Heart left ventricle (tissue), 16 donors: ENCODE data around the gene UMODL1. TPM values are rescaled to one million over a fixed set of nuclear protein-coding genes. Genes with fewer than 3 reads are reported as not detected.

Experiments
- ATAC-seq, 4 donors: fragments of 200-7000 bp; cut with Tn5 transposase; one replicate each; pipeline ENCODE4 v1.9.1; 2020 to 2022; ENCODE audit warnings: moderate library complexity in 4 of 4, mild to moderate bottlenecking in 3 of 4, moderate number of reproducible peaks in 1 of 4
- DNase-seq, 5 donors: peaks; one replicate each; pipeline ENCODE4 v3.0.0-alpha.2; 2020
- H3K27ac ChIP-seq, 12 donors: fragments of 200-600 bp; sonication (generic) in 4 of 12; one replicate each; pipeline versions ENCODE4 v1.5.0 to v1.8.0; 2016 to 2022; ENCODE audit warnings: mild to moderate bottlenecking in 2 of 12
- H3K27me3 ChIP-seq, 9 donors: fragments of 200-600 bp; sonication (generic) in 2 of 9; one replicate each; pipeline versions ENCODE4 v1.5.1 to v1.8.0; 2016 to 2022; ENCODE audit warnings: mild to moderate bottlenecking in 3 of 9
- H3K36me3 ChIP-seq, 9 donors: fragments of 200-600 bp; sonication (generic) in 2 of 9; one replicate each; pipeline versions ENCODE4 v1.5.0 to v1.8.0; 2018 to 2022; ENCODE audit warnings: mild to moderate bottlenecking in 2 of 9
- H3K4me1 ChIP-seq, 12 donors: fragments of 200-600 bp; sonication (generic) in 4 of 12; one replicate each; pipeline versions ENCODE4 v1.5.0 to v1.8.0; 2016 to 2022; ENCODE audit warnings: mild to moderate bottlenecking in 3 of 12
- H3K4me3 ChIP-seq, 12 donors: fragments of 200-600 bp; sonication (generic) in 4 of 12; one replicate each; pipeline versions ENCODE4 v1.5.0 to v1.8.0; 2017 to 2022; ENCODE audit warnings: mild to moderate bottlenecking in 9 of 12, moderate library complexity in 4 of 12
- H3K9me3 ChIP-seq, 12 donors: fragments of 200-600 bp; sonication (generic) in 4 of 12; one replicate each; pipeline versions ENCODE4 v1.5.0 to v1.8.0; 2016 to 2022; ENCODE audit warnings: mild to moderate bottlenecking in 1 of 12
- CTCF ChIP-seq, 12 donors: fragments of 200-600 bp; sonication (generic) in 4 of 12; IDR thresholded peaks; one replicate each; pipeline versions ENCODE4 v1.5.0 to v1.8.0; 2018 to 2022; ENCODE audit warnings: antibody characterized with exemption in 12 of 12, mild to moderate bottlenecking in 5 of 12
- POLR2A ChIP-seq, 2 donors: fragments of 450-650 bp; IDR thresholded peaks; one replicate each; pipeline ENCODE4 v1.6.1; 2017; ENCODE audit warnings: antibody characterized with exemption in 2 of 2, mild to moderate bottlenecking in 2 of 2, moderate library complexity in 2 of 2
- WGBS, 4 donors: extraction: QIAGEN DNeasy Blood & Tissue Kit in 2 of 4; methylation state at CpG; one replicate each; pipeline versions ENCODE4 v1.1.5 to v1.1.7; 2013 to 2018; 5-methylcytosine and 5-hydroxymethylcytosine counted together
- intact Hi-C, 10 donors: fragments of 100-400 bp; cut with DNase I; formaldehyde crosslinking; loops; one replicate each; pipeline versions ENCODE4 v1.11.1 to v1.14.2; 2022
- polyA plus RNA-seq, 2 donors: library from polyadenylated mRNA; stranded (reverse); fragments of 200-250 nt; gene quantifications; one replicate each; pipeline ENCODE4 v1.2.3, GENCODE V29; 2013
- total RNA-seq, 9 donors: library from RNA; depleted of rRNA in 2 of 9; stranded (reverse); fragments of >200 nt in 2 of 9; fragmentation: NEBNext Ultra II Directional in 3 of 9; extraction: Animal tissue kit (Norgen Biotek cat#: 25700) in 3 of 9; gene quantifications; one replicate each; pipeline versions ENCODE4 v1.1.0 to v1.2.4, GENCODE V29; 2016 to 2023
- donor health status: ischemic (EF 13 %, LVEDD 7.1; RV severe dilation, severe dysfunction).
- donor health status: healthy with polysubstance abuse.
- donor health status: DM: no; HTN: yes; CAD: no.
- donor health status: DM: no; HTN: no; CAD: no.
- donor health status: ischemic (EF 25% LVEDD 6.9; RV normal size, moderate dysfunction).
- donor health status: ischemic (EF 25% LVEDD 5.7; RV mildly dilated, moderate dysfunction).
- donor health status: healthy.
- donor health status: DM: yes; HTN: yes; CAD: no.
- donor health status: ischemic (EF 35%, LVEDD 5.7; RV mildly dilated, moderate dysfunction).
- donor health status: nonischemic (EF 11% LVEDD 7.7; RV severe dilation, severe dysfunction).
- donor health status: DM: yes; HTN: yes; CAD: no.
- donor health status: PGD.
- donor health status: ischemic (EF 29% LVEDD 5.4; RV normal size, mild dysfunction).
- donor health status: nonischemic (EF 23%, LVEDD 6.1; RV moderate dilation, normal function).

The UMODL1 gene
- total and polyA plus RNA-seq, 11 donors, result 0.07 to 0.19 TPM; not detected in 9

GRCh38 chr21:42084079-42084478, 13.0 kb downstream of the UMODL1 start:
- ATAC-seq (no peak), DNase-seq (peak in 1 of 5 donors; percentile 38)
- H3K27ac ChIP-seq, result no peak overlapping the region
- no peaks in the 10 kb centered on the region for H3K27me3 ChIP-seq
- H3K9me3 ChIP-seq, result no peaks in the 10 kb centered on the region
- H3K4me1 ChIP-seq, result peaks cover 0 to 23% (median 0%) of the 10 kb centered on the region in 12 donors
- H3K4me3 ChIP-seq, result no peak overlapping the region
- H3K36me3 ChIP-seq, result no peaks in the 10 kb centered on the region
- TF ChIP-seq POLR2A (IDR thresholded peaks at IDR 0.05), result no peak
- TF ChIP-seq CTCF (IDR thresholded peaks at IDR 0.05), result no peak
- WGBS, 4 donors, result 91 to 93% (median 92%) methylated on average over 11 to 12 of the region's 12 CpGs
- intact Hi-C loops, result no loop called here

GRCh38 chr21:42085246-42086077, 14.3 kb downstream of the UMODL1 start:
- DNase-seq (peak in 1 of 5 donors; percentile 35), ATAC-seq (no peak)
- 89 to 94% (median 90%) methylated on average over 16 of the region's 16 CpGs for WGBS, 4 donors
- TF ChIP-seq POLR2A (IDR thresholded peaks at IDR 0.05) (no peak), CTCF (IDR thresholded peaks at IDR 0.05) (no peak)
- Histone ChIP-seq H3K4me1 (peaks cover 0 to 10% (median 0%) of the 10 kb centered on the region in 12 donors), H3K9me3 (no peaks in the 10 kb centered on the region), H3K27ac (no peak overlapping the region), H3K36me3 (no peaks in the 10 kb centered on the region), H3K27me3 (no peaks in the 10 kb centered on the region), H3K4me3 (no peak overlapping the region)
- intact Hi-C loops, result no loop called here

GRCh38 chr21:42086969-42087368, 15.9 kb downstream of the UMODL1 start:
- DNase-seq, result peak in 1 of 5 donors; percentile 22
- Histone ChIP-seq H3K36me3 (no peaks in the 10 kb centered on the region), H3K9me3 (no peaks in the 10 kb centered on the region), H3K4me1 (no peaks in the 10 kb centered on the region), H3K27me3 (peaks cover 0 to 5% (median 0%) of the 10 kb centered on the region in 9 donors), H3K4me3 (no peak overlapping the region), H3K27ac (no peak overlapping the region)
- no peak for TF ChIP-seq POLR2A (IDR thresholded peaks at IDR 0.05)
- intact Hi-C loops, result no loop called here
- 79 to 94% (median 88%) methylated on average over 7 of the region's 7 CpGs for WGBS, 4 donors
- no peak for ATAC-seq

- ATAC-seq, result no peak
- 85 to 96% (median 92%) methylated on average over 11 to 14 of the region's 14 CpGs for WGBS, 4 donors
- peak in 1 of 5 donors; percentile 44 for DNase-seq
- no peak overlapping the region for H3K4me3 ChIP-seq
- intact Hi-C loops, result no loop called here
- H3K9me3 ChIP-seq, result no peaks in the 10 kb centered on the region
- H3K36me3 ChIP-seq, result no peaks in the 10 kb centered on the region
- peaks cover 0 to 12% (median 6%) of the 10 kb centered on the region in 9 donors for H3K27me3 ChIP-seq
- no peak overlapping the region for H3K27ac ChIP-seq
- H3K4me1 ChIP-seq, result no peaks in the 10 kb centered on the region
- no peak for TF ChIP-seq POLR2A (IDR thresholded peaks at IDR 0.05)
- TF ChIP-seq CTCF (IDR thresholded peaks at IDR 0.05), result no peak
Observed at GRCh38 chr21:42088148-42088547, 17.0 kb downstream of the UMODL1 start.
